ENCODE measurements around the gene S1PR4. TPM values are rescaled to one million over a fixed set of nuclear protein-coding genes. Genes with fewer than 3 reads are reported as not detected.
A peak's percentile ranks its signal among the peaks of the same experiment; 100 is the strongest.
"Not testable (repeated sequence)": the region's sequence is repeated elsewhere in the genome, so short reads cannot be mapped to it uniquely, and the experiment has no call there.

Gene S1PR4
- total and polyA plus RNA-seq, 8 donors = 0.23 to 1.1 (median 0.90) TPM; not detected in 2

DNA sequence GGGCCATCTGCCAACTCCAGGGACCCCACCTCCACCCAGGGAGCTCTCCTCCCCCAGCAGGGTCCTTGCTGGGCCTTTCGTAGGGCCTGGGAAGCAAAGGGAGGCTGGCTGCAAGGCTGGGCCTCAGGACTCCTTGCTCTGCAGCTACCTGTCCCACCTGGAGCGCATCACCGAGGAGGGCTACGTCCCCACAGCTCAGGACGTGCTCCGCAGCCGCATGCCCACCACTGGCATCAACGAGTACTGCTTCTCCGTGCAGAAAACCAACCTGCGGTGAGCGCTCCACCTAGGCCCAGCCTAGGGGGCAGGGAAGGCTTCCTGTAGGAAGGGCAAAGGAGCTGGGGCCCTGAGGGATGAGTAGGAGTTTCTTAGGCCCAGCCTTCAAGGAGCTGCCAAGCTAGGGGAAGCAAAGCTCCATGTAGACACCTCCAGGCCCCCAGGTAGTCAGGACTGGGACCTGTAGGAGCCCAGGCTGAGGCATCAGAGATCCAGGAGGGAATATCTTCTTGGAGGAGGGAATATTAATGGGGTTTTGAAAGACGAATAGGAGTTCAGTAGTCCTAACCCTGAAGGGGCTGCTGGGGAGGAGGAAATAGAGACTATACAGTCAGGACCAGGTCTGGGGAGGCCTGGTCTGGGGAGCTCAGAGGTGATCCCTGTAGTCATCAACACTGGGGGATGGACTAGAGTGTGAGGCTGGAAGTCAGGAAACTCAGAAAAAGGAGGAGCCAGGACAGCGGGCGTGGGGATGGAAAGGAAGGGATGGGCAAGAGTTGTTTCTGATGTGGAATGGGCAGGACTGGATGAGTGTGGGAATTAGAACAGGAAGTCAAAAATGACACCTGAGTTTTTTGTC lies 26.8 kb upstream of the S1PR4 start:
- H3K27me3 ChIP-seq = no peaks in the 10 kb centered on the region
- WGBS, 2 donors = 71 to 72% methylated on average over 14 of the region's 14 CpGs
- TF ChIP-seq, protein P1, sequence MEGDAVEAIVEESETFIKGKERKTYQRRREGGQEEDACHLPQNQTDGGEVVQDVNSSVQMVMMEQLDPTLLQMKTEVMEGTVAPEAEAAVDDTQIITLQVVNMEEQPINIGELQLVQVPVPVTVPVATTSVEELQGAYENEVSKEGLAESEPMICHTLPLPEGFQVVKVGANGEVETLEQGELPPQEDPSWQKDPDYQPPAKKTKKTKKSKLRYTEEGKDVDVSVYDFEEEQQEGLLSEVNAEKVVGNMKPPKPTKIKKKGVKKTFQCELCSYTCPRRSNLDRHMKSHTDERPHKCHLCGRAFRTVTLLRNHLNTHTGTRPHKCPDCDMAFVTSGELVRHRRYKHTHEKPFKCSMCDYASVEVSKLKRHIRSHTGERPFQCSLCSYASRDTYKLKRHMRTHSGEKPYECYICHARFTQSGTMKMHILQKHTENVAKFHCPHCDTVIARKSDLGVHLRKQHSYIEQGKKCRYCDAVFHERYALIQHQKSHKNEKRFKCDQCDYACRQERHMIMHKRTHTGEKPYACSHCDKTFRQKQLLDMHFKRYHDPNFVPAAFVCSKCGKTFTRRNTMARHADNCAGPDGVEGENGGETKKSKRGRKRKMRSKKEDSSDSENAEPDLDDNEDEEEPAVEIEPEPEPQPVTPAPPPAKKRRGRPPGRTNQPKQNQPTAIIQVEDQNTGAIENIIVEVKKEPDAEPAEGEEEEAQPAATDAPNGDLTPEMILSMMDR (IDR thresholded peaks at IDR 0.05) = no peak
- ATAC-seq = no peak
- DNase-seq = peak in 2 of 6 donors; percentile 14 to 61
- H3K27ac ChIP-seq = no peak overlapping the region
- no peaks in the 10 kb centered on the region for H3K9me3 ChIP-seq
- intact Hi-C loops (cut with DNase I) = loop anchor here in 1 of 3 donors (10.0 kb wide), 1 partner anchor 267 kb away; no protein-coding TSS in a partner anchor
- H3K4me3 ChIP-seq = no peak overlapping the region
- FAIRE-seq = no peak
- H3K4me1 ChIP-seq = no peaks in the 10 kb centered on the region
- H3K36me3 ChIP-seq = no peaks in the 10 kb centered on the region

DNA sequence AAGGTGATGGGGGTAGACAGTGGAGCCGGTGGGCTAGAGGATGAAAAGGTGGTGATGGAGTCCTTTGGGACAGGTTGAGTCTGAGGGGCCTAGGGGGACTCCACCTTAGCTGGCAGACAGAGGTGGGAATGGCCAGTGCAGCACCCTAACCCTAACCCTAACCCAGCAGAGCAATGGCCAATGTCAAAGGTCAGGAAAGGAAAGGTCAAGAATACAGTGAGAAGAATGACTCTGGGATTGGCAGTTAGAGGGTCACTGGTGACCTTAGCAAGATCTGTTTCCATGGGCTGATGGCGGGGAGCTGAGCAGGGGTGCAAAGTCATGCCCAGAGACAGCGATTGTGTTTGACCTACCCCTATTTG lies 26.2 kb upstream of the S1PR4 start:
- Histone ChIP-seq H3K4me1 (no peaks in the 10 kb centered on the region), H3K27ac (no peak overlapping the region), H3K4me3 (no peak overlapping the region), H3K9me3 (no peaks in the 10 kb centered on the region), H3K27me3 (no peaks in the 10 kb centered on the region), H3K36me3 (no peaks in the 10 kb centered on the region)
- WGBS, 2 donors = 74 to 87% methylated on average over 3 of the region's 3 CpGs
- intact Hi-C loops (cut with DNase I) = loop anchor here in 1 of 3 donors (10.0 kb wide), 1 partner anchor 268 kb away; no protein-coding TSS in a partner anchor
- peak in 1 of 6 donors; percentile 2 for DNase-seq
- TF ChIP-seq, protein P1 (IDR thresholded peaks at IDR 0.05) = no peak
- FAIRE-seq = no peak
- ATAC-seq = no peak

DNA sequence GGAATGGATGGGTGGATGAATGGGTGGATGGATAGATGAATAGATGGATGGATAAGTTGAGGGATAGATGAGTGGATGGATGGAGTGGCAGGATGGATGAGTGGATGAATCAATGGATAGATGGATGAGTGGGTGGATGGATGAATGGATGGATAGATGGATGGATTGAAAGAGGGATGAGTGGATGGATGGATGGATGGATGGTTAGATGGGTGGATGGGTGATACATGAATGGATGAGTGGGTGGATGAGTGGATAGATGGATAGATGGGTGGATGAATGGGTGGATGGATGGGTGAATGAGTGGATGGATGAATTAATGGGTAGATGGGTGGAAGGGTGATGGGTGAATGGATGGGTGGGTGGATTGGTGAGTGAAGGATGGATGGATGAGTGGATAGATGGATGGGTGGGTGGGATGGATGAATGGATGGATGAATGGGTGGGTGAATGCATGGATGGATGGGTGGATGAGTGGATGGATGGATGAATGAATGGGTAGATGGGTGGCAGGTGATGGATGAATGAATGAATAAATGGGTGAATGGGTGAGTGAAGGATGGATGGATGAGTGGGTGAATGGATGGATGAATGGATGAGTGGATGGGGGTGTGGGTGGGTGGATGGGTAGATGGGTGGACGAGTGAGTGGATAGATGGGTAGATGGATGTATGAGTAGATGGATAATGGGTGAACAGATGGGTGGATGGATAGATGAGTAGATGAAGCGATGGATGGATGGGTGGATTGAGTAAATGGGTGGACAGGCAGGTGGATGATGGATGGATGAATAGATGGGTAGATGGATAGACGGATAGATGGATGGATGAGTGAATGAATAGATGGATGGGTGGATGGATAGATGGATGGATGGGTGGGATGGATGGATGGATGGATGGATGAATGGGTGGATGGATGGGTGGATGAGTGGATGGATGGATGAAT lies 25.0 kb upstream of the S1PR4 start:
- intact Hi-C loops (cut with DNase I) = loop anchor here in 1 of 3 donors (10.0 kb wide), 1 partner anchor 269 kb away; no protein-coding TSS in a partner anchor
- WGBS, 2 donors = 59 to 64% methylated on average over 3 of the region's 3 CpGs

DNA sequence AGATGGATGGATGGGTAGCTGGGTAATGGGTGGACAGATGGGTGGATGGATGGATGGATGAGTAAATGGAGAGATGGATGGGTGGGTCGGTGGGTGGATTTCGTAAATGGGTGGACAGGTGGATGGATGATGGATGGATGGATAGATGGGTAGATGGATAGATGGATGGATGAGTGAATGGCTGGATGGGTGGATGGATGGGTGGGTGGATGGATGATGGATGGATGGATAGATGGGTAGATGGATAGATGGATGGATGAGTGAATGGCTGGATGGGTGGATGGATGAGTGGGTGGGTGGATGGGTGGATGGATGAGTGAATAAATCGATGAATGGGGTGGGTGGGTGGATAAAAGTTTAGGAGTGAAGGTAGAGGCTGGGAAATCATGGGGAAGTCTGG lies 24.1 kb upstream of the S1PR4 start:
- not testable (repeated sequence) for ATAC-seq

More for the DNA sequence above, 25.0 kb upstream of the S1PR4 start:
- DNase-seq = no peak
- TF ChIP-seq, protein P1 (IDR thresholded peaks at IDR 0.05) = no peak
- Histone ChIP-seq H3K27me3 (no peaks in the 10 kb centered on the region), H3K4me1 (no peaks in the 10 kb centered on the region), H3K36me3 (no peaks in the 10 kb centered on the region), H3K4me3 (no peak overlapping the region), H3K9me3 (no peaks in the 10 kb centered on the region), H3K27ac (no peak overlapping the region)
- no peak for ATAC-seq
- FAIRE-seq = no peak

More for the DNA sequence above, 24.1 kb upstream of the S1PR4 start:
- not testable (repeated sequence) for DNase-seq, H3K4me3 ChIP-seq, FAIRE-seq, H3K4me1 ChIP-seq, H3K27me3 ChIP-seq, H3K36me3 ChIP-seq, H3K9me3 ChIP-seq
- intact Hi-C loops (cut with DNase I) = loop anchor here in 1 of 3 donors (10.0 kb wide), 1 partner anchor 270 kb away; no protein-coding TSS in a partner anchor
- H3K27ac ChIP-seq = peak overlapping the region in 1 of 4 donors; percentile 33
- WGBS, 2 donors = 65 to 87% methylated on average over 3 of the region's 3 CpGs
